Body of pancreas (tissue), 4 donors: Measurements from ENCODE around the gene JPH3.

Experiments used
- CTCF ChIP-seq, 7 experiments: fragments of 450-650 bp in 4 of 7; fragments of 200-600 bp in 3 of 7; sonication (generic) in 3 of 7; IDR thresholded peaks; one replicate each; pipeline ENCODE4 v1.5.1; 2016 to 2019; ENCODE audit warnings: antibody characterized with exemption in 7 of 7
- POLR2A ChIP-seq, 3 donors: fragments of 450-650 bp; IDR thresholded peaks; one replicate each; pipeline ENCODE4 v1.6.1; 2016; ENCODE audit warnings: antibody characterized with exemption in 3 of 3, mild to moderate bottlenecking in 2 of 3

- TF ChIP-seq CTCF (IDR thresholded peaks at IDR 0.05) (no peak), POLR2A (IDR thresholded peaks at IDR 0.05) (no peak)
Measured at GRCh38 chr16:87556941-87557459, 45.3 kb upstream of the JPH3 start.
